Neural progenitor cell (in vitro differentiated cells): ENCODE measurements around the gene ALKBH1.

Source experiments
- EZH2 ChIP-seq: fragments of 200-600 bp; sonication (generic); IDR thresholded peaks from 2 replicates; pipeline ENCODE4 v1.6.1; 2017; ENCODE audit warnings: antibody characterized with exemption, mild to moderate bottlenecking, moderate library complexity
- TF ChIP-seq, protein P1 (sequence below): fragments of 200-600 bp; sonication (generic); IDR thresholded peaks from 2 replicates; pipeline ENCODE4 v1.5.1; 2017; ENCODE audit warnings: antibody characterized with exemption, mild to moderate bottlenecking

- TF ChIP-seq, protein P1, sequence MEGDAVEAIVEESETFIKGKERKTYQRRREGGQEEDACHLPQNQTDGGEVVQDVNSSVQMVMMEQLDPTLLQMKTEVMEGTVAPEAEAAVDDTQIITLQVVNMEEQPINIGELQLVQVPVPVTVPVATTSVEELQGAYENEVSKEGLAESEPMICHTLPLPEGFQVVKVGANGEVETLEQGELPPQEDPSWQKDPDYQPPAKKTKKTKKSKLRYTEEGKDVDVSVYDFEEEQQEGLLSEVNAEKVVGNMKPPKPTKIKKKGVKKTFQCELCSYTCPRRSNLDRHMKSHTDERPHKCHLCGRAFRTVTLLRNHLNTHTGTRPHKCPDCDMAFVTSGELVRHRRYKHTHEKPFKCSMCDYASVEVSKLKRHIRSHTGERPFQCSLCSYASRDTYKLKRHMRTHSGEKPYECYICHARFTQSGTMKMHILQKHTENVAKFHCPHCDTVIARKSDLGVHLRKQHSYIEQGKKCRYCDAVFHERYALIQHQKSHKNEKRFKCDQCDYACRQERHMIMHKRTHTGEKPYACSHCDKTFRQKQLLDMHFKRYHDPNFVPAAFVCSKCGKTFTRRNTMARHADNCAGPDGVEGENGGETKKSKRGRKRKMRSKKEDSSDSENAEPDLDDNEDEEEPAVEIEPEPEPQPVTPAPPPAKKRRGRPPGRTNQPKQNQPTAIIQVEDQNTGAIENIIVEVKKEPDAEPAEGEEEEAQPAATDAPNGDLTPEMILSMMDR, result no peak
- no peak for TF ChIP-seq EZH2
Measured at GRCh38 chr14:77738559-77739250, 30.9 kb upstream of the ALKBH1 start.
